ENCODE data around the gene PLPP7.
A peak's percentile ranks its signal among the peaks of the same experiment; 100 is the strongest.

DNA sequence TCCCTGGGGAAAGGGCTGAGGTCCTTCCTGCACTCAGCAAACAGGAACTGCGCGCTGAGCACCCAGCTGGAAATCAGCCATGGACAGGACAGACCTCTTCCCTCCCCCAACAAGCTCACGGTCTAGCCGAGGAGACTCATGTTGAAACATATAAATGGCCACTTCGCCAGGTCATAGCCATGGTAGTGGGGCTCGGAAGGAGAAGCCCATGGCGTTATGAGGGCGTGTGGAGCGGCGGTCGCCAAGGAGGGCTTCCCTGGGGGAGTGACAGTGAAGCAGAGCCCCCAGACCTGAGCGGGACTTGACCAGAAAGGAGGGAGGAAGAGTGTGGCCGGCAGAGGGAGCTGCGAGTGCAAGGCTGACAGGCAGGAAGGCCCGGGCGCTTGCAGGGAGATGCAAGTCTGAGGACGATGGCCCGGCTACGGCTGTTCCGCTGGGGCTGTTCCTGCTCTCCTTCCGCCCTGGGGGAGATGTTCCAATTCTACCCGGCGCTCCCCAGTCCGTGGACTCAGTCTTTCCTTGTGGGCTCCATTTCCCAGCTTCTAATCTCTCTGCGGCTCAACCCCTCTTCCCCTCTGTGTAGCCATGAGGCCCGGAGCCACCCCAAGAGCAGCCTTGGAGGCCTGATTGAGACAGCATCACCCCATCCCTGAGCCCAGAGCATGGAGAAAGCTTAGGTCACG, 60.5 kb downstream of the PLPP7 start:
- TF ChIP-seq, protein P1, sequence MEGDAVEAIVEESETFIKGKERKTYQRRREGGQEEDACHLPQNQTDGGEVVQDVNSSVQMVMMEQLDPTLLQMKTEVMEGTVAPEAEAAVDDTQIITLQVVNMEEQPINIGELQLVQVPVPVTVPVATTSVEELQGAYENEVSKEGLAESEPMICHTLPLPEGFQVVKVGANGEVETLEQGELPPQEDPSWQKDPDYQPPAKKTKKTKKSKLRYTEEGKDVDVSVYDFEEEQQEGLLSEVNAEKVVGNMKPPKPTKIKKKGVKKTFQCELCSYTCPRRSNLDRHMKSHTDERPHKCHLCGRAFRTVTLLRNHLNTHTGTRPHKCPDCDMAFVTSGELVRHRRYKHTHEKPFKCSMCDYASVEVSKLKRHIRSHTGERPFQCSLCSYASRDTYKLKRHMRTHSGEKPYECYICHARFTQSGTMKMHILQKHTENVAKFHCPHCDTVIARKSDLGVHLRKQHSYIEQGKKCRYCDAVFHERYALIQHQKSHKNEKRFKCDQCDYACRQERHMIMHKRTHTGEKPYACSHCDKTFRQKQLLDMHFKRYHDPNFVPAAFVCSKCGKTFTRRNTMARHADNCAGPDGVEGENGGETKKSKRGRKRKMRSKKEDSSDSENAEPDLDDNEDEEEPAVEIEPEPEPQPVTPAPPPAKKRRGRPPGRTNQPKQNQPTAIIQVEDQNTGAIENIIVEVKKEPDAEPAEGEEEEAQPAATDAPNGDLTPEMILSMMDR (IDR thresholded peaks at IDR 0.05), result peak; percentile 74 to 86 (median 85)
- no peak for TF ChIP-seq POLR2A (IDR thresholded peaks at IDR 0.05)
